Measurements from ENCODE around the gene LONRF3.

- TF ChIP-seq ATF3 (CRISPR knock-in tag; conservative IDR thresholded peaks at IDR 0.05) (no peak), CTCF (IDR thresholded peaks at IDR 0.05) (no peak), CREB1 (CRISPR knock-in tag; IDR thresholded peaks at IDR 0.05) (no peak), PRRX2 (CRISPR knock-in tag; IDR thresholded peaks at IDR 0.05) (no peak), ZNF281 (CRISPR knock-in tag; IDR thresholded peaks at IDR 0.05) (no peak), MXD4 (CRISPR knock-in tag; IDR thresholded peaks at IDR 0.05; ENCODE audit: borderline replicate concordance) (no peak), ELF4 (CRISPR knock-in tag; IDR thresholded peaks at IDR 0.05; ENCODE audit: low read depth) (no peak), JUN (CRISPR knock-in tag; IDR thresholded peaks at IDR 0.05) (no peak), ESRRA (CRISPR knock-in tag; IDR thresholded peaks at IDR 0.05; ENCODE audit: borderline replicate concordance) (no peak), NR1H2 (CRISPR knock-in tag; IDR thresholded peaks at IDR 0.05) (no peak), MAX (CRISPR knock-in tag; IDR thresholded peaks at IDR 0.05) (no peak), USF1 (CRISPR knock-in tag; IDR thresholded peaks at IDR 0.05) (no peak), SMAD4 (CRISPR knock-in tag; IDR thresholded peaks at IDR 0.05) (no peak), GTF2I (CRISPR knock-in tag; conservative IDR thresholded peaks at IDR 0.05) (no peak)
Measured at GRCh38 chrX:119041175-119041574, 66.8 kb downstream of the LONRF3 start.
